HCT116 (cell line): ENCODE data around the gene ARHGEF35. TPM values are rescaled to one million over a fixed set of nuclear protein-coding genes. Genes with fewer than 3 reads are reported as not detected.
"Not testable (repeated sequence)": the region's sequence is repeated elsewhere in the genome, so short reads cannot be mapped to it uniquely, and the experiment has no call there.

Source experiments
- ATAC-seq: fragments of 200-7000 bp; cut with Tn5 transposase; 2 replicates; pipeline ENCODE4 v1.9.1; 2020; ENCODE audit warnings: mild to moderate bottlenecking, moderate library complexity
- BruUV-seq: library from RNA; stranded (reverse); fragments of 400-500 nt; replicated peaks from 2 replicates; lab custom pipeline; 2021; lab: Mats Ljungman, UMichigan
- CTCF ChIA-PET: fragments of 300-600 bp; sonication (Branson Sonifier 250); formaldehyde crosslinking; loops from one replicate; lab custom pipeline; 2021; ENCODE audit warnings: antibody characterized with exemption; lab: Charles Lee
- POLR2A ChIA-PET: fragments of 300-600, 350-600 bp; sonication (Branson Sonifier 250); formaldehyde crosslinking; loops from one replicate; lab custom pipeline; 2021; ENCODE audit warnings: antibody characterized with exemption; lab: Charles Lee
- RAD21 ChIA-PET, 2 experiments: fragments of 300-600 bp; sonication (Branson Sonifier 250); formaldehyde crosslinking; loops; one replicate each; lab custom pipeline; 2023; ENCODE audit warnings: low total read pairs in 2 of 2; ENCODE audit not compliant: uncharacterized antibody in 2 of 2, unreplicated experiment in 2 of 2, low non-redundant PET in 1 of 2; lab: Charles Lee
- DNase-seq: peaks from one replicate; pipeline ENCODE4 v3.0.0-alpha.2; 2010; ENCODE audit warnings: low read depth, low spot score
- H2AFZ ChIP-seq: fragments of 200-600 bp; shearing (Covaris generic), sonication (generic); 2 replicates; pipeline ENCODE4 v1.6.1; 2017; ENCODE audit warnings: low read depth, mixed run types, mixed read lengths, antibody characterized with exemption, low read length; ENCODE audit not compliant: poor library complexity, severe bottlenecking
- H3K27ac ChIP-seq: 2 replicates; pipeline ENCODE4 v1.5.1; 2012; ENCODE audit warnings: low read depth, low read length
- H3K27me3 ChIP-seq: fragments of 200-600 bp; sonication (generic); 2 replicates; pipeline ENCODE4 v1.6.1; 2016; ENCODE audit warnings: mixed run types, low read length, mixed read lengths; ENCODE audit not compliant: insufficient read depth
- H3K36me3 ChIP-seq, 2 experiments: fragments of 200-500 bp in 1 of 2; fragments of 200-600 bp in 1 of 2; sonication (Bioruptor generic) in 1 of 2; sonication (generic) in 1 of 2; 2 replicates each; pipeline versions ENCODE4 v1.5.1 to v1.6.1; 2014 to 2016; ENCODE audit warnings: low read length in 2 of 2, inconsistent platforms in 1 of 2, mixed read lengths in 1 of 2, mixed run types in 1 of 2; ENCODE audit not compliant: insufficient read depth in 2 of 2, control insufficient read depth in 1 of 2
- H3K4me1 ChIP-seq, 2 experiments: fragments of 200-600 bp in 1 of 2; sonication (generic) in 1 of 2; 2 replicates each; pipeline versions ENCODE4 v1.5.1 to v1.6.1; 2012 to 2017; ENCODE audit warnings: low read length in 2 of 2, inconsistent platforms in 1 of 2, mild to moderate bottlenecking in 1 of 2, mixed read lengths in 1 of 2, mixed run types in 1 of 2, moderate library complexity in 1 of 2; ENCODE audit not compliant: insufficient read depth in 2 of 2, control insufficient read depth in 1 of 2
- H3K4me2 ChIP-seq: fragments of 200-600 bp; sonication (generic); 2 replicates; pipeline ENCODE4 v1.6.1; 2017; ENCODE audit warnings: mixed run types, low read length, mixed read lengths
- H3K4me3 ChIP-seq, 2 experiments: fragments of 200-600 bp in 1 of 2; sonication (generic) in 1 of 2; replicated peaks in 1 of 2; 2 replicates each; pipeline ENCODE4 v1.5.1; 2011 to 2016; ENCODE audit warnings: low read length in 2 of 2, control low read depth in 1 of 2, low read depth in 1 of 2, mild to moderate bottlenecking in 1 of 2, mixed read lengths in 1 of 2, mixed run types in 1 of 2
- H3K79me2 ChIP-seq: fragments of 200-600 bp; sonication (generic); 2 replicates; pipeline ENCODE4 v1.6.1; 2017; ENCODE audit warnings: mild to moderate bottlenecking, mixed run types, low read length, moderate library complexity, mixed read lengths; ENCODE audit not compliant: insufficient read depth
- H3K9ac ChIP-seq: fragments of 200-600 bp; sonication (generic); 2 replicates; pipeline ENCODE4 v1.6.1; 2016; ENCODE audit warnings: low read length, mixed read lengths
- H3K9me2 ChIP-seq: fragments of 200-600 bp; sonication (generic), shearing (Covaris generic); 2 replicates; pipeline ENCODE4 v1.6.1; 2017; ENCODE audit warnings: mixed run types, mild to moderate bottlenecking, moderate library complexity; ENCODE audit not compliant: insufficient read depth
- H3K9me3 ChIP-seq, 2 experiments: fragments of 200-500 bp in 1 of 2; fragments of 200-600 bp in 1 of 2; sonication (Bioruptor generic) in 1 of 2; sonication (generic) in 1 of 2; 2 replicates each; pipeline ENCODE4 v1.6.1; 2014 to 2017; ENCODE audit warnings: low read length in 2 of 2, mixed read lengths in 2 of 2, inconsistent platforms in 1 of 2, low read depth in 1 of 2, mild to moderate bottlenecking in 1 of 2, mixed run types in 1 of 2, moderate library complexity in 1 of 2; ENCODE audit not compliant: control insufficient read depth in 1 of 2, insufficient read depth in 1 of 2
- H4K20me1 ChIP-seq: fragments of 200-600 bp; sonication (generic), shearing (Covaris generic); 2 replicates; pipeline ENCODE4 v1.6.1; 2017; ENCODE audit warnings: mixed run types, mild to moderate bottlenecking, moderate library complexity; ENCODE audit not compliant: insufficient read depth
- RAD21 ChIP-seq: IDR thresholded peaks from 2 replicates; pipeline ENCODE4 v1.6.1; 2012; ENCODE audit warnings: low read depth, mild to moderate bottlenecking
- intact Hi-C: fragments of 100-400 bp; cut with micrococcal nuclease; formaldehyde crosslinking; loops from 2 replicates; pipeline ENCODE4 v1.10.0; 2022
- total RNA-seq: library from RNA; stranded (reverse); gene quantifications from one replicate; pipeline ENCODE4 v1.2.1, GENCODE V29; 2021; ENCODE audit not compliant: unreplicated experiment
- TF ChIP-seq, protein P1 (sequence below), 3 experiments: fragments of 200-600 bp in 1 of 3; sonication (generic) in 1 of 3; IDR thresholded peaks in 2 of 3; conservative IDR thresholded peaks in 1 of 3; 2 replicates each; pipeline ENCODE4 v1.5.1; 2012 to 2017; ENCODE audit warnings: low read depth in 2 of 3, low read length in 2 of 3, antibody characterized with exemption in 1 of 3, borderline replicate concordance in 1 of 3, control low read depth in 1 of 3, mild to moderate bottlenecking in 1 of 3, mixed read lengths in 1 of 3, mixed run types in 1 of 3, moderate library complexity in 1 of 3; ENCODE audit not compliant: insufficient read depth in 1 of 3

Gene ARHGEF35
- total RNA-seq, 1 experiment from 2014 or later: 17.4 TPM

- not testable (repeated sequence) for BruUV-seq
- intact Hi-C loops: loop anchor here (5.0 kb wide), 1 partner anchor 253 kb away; no protein-coding TSS in a partner anchor
These were observed 16.5 kb downstream of the ARHGEF35 start for GRCh38 chr7:144179165-144179479.

GRCh38 chr7:144178380-144179164 is 17.1 kb downstream of the ARHGEF35 start:
- H3K9me2 ChIP-seq, H3K79me2 ChIP-seq, H3K9me3 ChIP-seq, BruUV-seq, H2AFZ ChIP-seq, H3K4me1 ChIP-seq, POLR2A ChIA-PET, H3K9ac ChIP-seq, H3K27me3 ChIP-seq, H3K4me3 ChIP-seq, H3K36me3 ChIP-seq, H3K4me2 ChIP-seq, RAD21 ChIA-PET, H3K27ac ChIP-seq, H4K20me1 ChIP-seq: not testable (repeated sequence)
- CTCF ChIA-PET: interaction anchor here (0.9 kb wide), 1 partner anchor 50 kb away, joined by 3 read pairs; no protein-coding TSS in a partner anchor
- TF ChIP-seq, protein P1, sequence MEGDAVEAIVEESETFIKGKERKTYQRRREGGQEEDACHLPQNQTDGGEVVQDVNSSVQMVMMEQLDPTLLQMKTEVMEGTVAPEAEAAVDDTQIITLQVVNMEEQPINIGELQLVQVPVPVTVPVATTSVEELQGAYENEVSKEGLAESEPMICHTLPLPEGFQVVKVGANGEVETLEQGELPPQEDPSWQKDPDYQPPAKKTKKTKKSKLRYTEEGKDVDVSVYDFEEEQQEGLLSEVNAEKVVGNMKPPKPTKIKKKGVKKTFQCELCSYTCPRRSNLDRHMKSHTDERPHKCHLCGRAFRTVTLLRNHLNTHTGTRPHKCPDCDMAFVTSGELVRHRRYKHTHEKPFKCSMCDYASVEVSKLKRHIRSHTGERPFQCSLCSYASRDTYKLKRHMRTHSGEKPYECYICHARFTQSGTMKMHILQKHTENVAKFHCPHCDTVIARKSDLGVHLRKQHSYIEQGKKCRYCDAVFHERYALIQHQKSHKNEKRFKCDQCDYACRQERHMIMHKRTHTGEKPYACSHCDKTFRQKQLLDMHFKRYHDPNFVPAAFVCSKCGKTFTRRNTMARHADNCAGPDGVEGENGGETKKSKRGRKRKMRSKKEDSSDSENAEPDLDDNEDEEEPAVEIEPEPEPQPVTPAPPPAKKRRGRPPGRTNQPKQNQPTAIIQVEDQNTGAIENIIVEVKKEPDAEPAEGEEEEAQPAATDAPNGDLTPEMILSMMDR (IDR thresholded peaks at IDR 0.05 in 2 of 3, conservative IDR thresholded peaks at IDR 0.05 in 1 of 3; ENCODE audit: borderline replicate concordance in 1 of 3, insufficient read depth in 1 of 3, low read depth in 2 of 3, low read length in 2 of 3): peak; percentile 33 to 51 (median 47); a peak in 5 of 6 replicates
- peak; percentile 53 for TF ChIP-seq RAD21
- DNase-seq: peak; percentile 4
- intact Hi-C loops: loop anchor here (5.0 kb wide), 1 partner anchor 254 kb away; no protein-coding TSS in a partner anchor
- ATAC-seq: peak; percentile 99

More at GRCh38 chr7:144179165-144179479, 16.5 kb downstream of the ARHGEF35 start:
- CTCF ChIA-PET, H3K9me3 ChIP-seq, H3K9ac ChIP-seq, H3K79me2 ChIP-seq, H3K36me3 ChIP-seq, ATAC-seq, H3K27ac ChIP-seq, RAD21 ChIA-PET, H2AFZ ChIP-seq, H3K27me3 ChIP-seq, H3K4me2 ChIP-seq, DNase-seq, POLR2A ChIA-PET, H3K9me2 ChIP-seq, H4K20me1 ChIP-seq, H3K4me3 ChIP-seq, H3K4me1 ChIP-seq: not testable (repeated sequence)
